GM12891 (cell line): ENCODE results near the gene PTDSS2.

Experiments
- PAX5 ChIP-seq: IDR thresholded peaks from 2 replicates; pipeline ENCODE4 v1.6.1; 2011; ENCODE audit warnings: low read length, moderate library complexity, mild to moderate bottlenecking; ENCODE audit not compliant: insufficient read depth, severe bottlenecking
- POLR2A ChIP-seq: IDR thresholded peaks from 2 replicates; pipeline ENCODE4 v1.6.1; 2011; ENCODE audit warnings: low read depth, low read length, control low read depth
- POLR2AphosphoS5 ChIP-seq: IDR thresholded peaks from 2 replicates; pipeline ENCODE4 v1.6.1; 2011; ENCODE audit warnings: low read depth, low read length, control low read depth
- TAF1 ChIP-seq: IDR thresholded peaks from 2 replicates; pipeline ENCODE4 v1.6.1; 2011; ENCODE audit warnings: low read depth, low read length, control low read depth

DNA sequence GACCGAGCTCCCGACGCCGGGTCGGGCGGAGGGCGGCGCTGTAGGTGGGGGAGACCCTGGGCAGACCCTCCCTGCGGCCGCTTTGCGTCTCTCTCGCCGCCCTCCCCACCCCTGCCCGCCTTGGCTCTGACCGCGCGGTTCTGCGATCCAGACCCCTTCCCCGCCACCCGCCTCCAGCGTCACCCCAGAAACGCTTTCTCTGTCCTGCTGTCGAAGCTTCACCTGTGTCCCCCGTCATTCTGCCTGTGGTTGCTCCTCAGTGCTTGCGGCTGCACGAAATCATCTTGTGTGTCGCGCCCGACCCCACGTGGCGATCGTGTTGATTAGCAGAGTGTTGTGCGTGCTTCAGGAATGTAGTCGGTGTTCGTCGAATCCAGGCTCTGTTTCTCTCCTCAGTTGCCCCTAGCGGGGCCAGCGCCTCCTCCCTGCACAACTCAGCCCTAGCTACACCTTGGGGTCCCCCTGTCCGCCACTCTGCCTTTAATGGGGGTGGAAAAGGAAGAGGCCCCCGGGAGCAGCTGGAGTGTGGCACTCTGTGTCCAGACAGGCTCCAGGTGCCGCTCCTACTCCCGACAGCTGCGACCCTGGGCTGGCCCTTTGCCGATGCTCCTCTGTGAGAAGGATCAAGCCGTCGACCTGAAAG, 851 bp downstream of the PTDSS2 start:
- TF ChIP-seq POLR2AphosphoS5 (no peak), POLR2A (no peak), PAX5 (no peak), TAF1 (no peak)
